NB4 (cell line): ENCODE results near the gene ROBO2.

Source experiments
- MAX ChIP-seq: IDR thresholded peaks from 2 replicates; pipeline ENCODE4 v1.6.1; 2011; ENCODE audit warnings: low read depth, low read length
- MYC ChIP-seq: IDR thresholded peaks from 2 replicates; pipeline ENCODE4 v1.6.1; 2011; ENCODE audit warnings: low read depth, low read length
- POLR2A ChIP-seq: IDR thresholded peaks from 2 replicates; pipeline ENCODE4 v1.6.1; 2011; ENCODE audit warnings: mild to moderate bottlenecking; ENCODE audit not compliant: insufficient read length; ENCODE audit errors: extremely low read depth
- TF ChIP-seq, protein P1 (sequence below): IDR thresholded peaks from one replicate; pipeline ENCODE4 v1.5.1; 2012; ENCODE audit warnings: low read depth, low read length

DNA sequence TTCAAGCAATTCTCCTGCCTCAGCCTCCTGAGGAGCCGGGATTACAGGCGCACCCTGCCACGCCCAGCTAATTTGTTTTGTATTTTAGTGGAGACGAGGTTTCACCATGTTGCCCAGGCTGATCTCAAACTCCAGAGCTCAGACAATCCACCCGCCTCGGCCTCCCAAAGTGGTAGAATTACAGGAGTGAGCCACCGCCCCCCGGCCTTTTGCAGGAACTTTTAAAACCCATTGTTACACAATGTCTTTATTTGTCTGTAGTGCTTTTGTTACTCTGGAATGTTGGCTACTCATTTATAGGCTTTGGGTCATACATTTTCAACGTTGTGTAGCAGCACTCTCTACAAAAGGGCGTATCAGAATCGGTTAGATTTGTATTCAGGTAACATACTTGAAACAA, 499.1 kb downstream of the ROBO2 start:
- TF ChIP-seq POLR2A: no peak
- no peak for TF ChIP-seq MYC
- TF ChIP-seq, protein P1, sequence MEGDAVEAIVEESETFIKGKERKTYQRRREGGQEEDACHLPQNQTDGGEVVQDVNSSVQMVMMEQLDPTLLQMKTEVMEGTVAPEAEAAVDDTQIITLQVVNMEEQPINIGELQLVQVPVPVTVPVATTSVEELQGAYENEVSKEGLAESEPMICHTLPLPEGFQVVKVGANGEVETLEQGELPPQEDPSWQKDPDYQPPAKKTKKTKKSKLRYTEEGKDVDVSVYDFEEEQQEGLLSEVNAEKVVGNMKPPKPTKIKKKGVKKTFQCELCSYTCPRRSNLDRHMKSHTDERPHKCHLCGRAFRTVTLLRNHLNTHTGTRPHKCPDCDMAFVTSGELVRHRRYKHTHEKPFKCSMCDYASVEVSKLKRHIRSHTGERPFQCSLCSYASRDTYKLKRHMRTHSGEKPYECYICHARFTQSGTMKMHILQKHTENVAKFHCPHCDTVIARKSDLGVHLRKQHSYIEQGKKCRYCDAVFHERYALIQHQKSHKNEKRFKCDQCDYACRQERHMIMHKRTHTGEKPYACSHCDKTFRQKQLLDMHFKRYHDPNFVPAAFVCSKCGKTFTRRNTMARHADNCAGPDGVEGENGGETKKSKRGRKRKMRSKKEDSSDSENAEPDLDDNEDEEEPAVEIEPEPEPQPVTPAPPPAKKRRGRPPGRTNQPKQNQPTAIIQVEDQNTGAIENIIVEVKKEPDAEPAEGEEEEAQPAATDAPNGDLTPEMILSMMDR: no peak
- TF ChIP-seq MAX: no peak
